ENCODE results near the gene NAE1. TPM values are rescaled to one million over a fixed set of nuclear protein-coding genes. Genes with fewer than 3 reads are reported as not detected.

The NAE1 gene
- total and polyA plus RNA-seq, 5 donors from 2014 or later = 68.1 to 89.1 (median 85.1) TPM

DNA sequence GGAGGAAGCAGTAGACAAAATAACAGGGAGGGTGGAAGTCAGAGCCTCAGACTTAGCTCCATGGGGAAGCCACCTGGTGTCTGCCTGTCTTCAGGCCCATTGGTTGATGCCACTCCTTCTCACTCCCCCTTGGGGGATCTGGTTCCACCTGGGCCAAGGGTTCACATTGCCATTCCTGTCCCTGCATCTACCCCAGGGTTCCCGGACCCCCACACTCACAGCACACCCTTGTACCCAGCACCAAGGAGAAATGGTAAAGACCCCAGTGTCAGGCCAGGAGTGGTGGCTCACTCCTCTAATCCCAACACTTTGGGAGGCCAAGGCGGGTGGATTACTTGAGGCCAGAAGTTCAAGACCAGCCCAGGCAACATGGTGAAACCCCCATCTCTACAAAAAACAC lies 12.4 kb upstream of the NAE1 start:
- peaks cover 64% of the 10 kb centered on the region for H3K27me3 Mint-ChIP-seq
- ATAC-seq (ENCODE audit: low read depth in 2 of 2) = no peak
- peaks cover 0 to 2% (median 0%) of the 10 kb centered on the region in 7 donors for H3K9me3 Mint-ChIP-seq
- H3K4me1 ChIP-seq (ENCODE audit: control insufficient read depth, insufficient read depth, low read length, poor library complexity, severe bottlenecking) = peaks cover 10% of the 10 kb centered on the region
- H3K36me3 ChIP-seq (ENCODE audit: control insufficient read depth, insufficient read depth, low read length) = no peaks in the 10 kb centered on the region
- no peak overlapping the region for H3K27ac ChIP-seq (ENCODE audit: insufficient read depth, low read length, poor library complexity, severe bottlenecking)
- H3K4me3 Mint-ChIP-seq = peak overlapping the region in 2 of 4 donors; percentile 59 to 69
- no peak for DNase-seq
- H3K4me3 ChIP-seq (ENCODE audit: low read depth, low read length) = no peak overlapping the region
- H3K9me3 ChIP-seq (ENCODE audit: control insufficient read depth in 2 of 2, low read length in 2 of 2) = no peaks in the 10 kb centered on the region
- no peaks in the 10 kb centered on the region for H3K36me3 Mint-ChIP-seq
- no peak overlapping the region for H3K27ac Mint-ChIP-seq
- H3K4me1 Mint-ChIP-seq = peaks cover 0 to 9% (median 3%) of the 10 kb centered on the region in 4 donors
- H3K27me3 ChIP-seq (ENCODE audit: control insufficient read depth, insufficient read depth, low read length) = peaks cover 10% of the 10 kb centered on the region

DNA sequence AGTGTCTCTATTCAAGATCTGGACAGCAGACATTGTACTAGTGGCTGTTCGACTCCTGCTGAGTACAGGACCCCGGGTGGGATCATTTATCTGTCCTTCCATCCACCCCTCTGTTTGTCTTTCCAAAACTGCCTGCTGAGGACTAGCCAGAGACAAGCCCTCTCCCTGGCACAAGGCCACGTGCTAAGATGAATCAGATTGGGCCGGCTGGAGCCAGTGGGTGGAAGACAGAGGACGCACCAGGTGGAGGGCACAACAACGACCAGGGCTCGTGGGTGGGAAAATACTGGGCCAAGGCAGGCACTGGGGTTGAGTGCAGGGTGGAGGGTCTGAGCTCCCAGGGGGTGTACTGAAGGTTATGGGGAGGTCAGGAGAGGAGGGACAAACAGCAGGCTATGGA lies 12.0 kb upstream of the NAE1 start:
- H3K27me3 Mint-ChIP-seq = peaks cover 62% of the 10 kb centered on the region
- no peaks in the 10 kb centered on the region for H3K36me3 ChIP-seq (ENCODE audit: control insufficient read depth, insufficient read depth, low read length)
- ATAC-seq (ENCODE audit: low read depth in 2 of 2) = no peak
- H3K9me3 ChIP-seq (ENCODE audit: control insufficient read depth in 2 of 2, low read length in 2 of 2) = no peaks in the 10 kb centered on the region
- H3K27me3 ChIP-seq (ENCODE audit: control insufficient read depth, insufficient read depth, low read length) = peaks cover 10% of the 10 kb centered on the region
- peaks cover 0 to 9% (median 3%) of the 10 kb centered on the region in 4 donors for H3K4me1 Mint-ChIP-seq
- H3K4me1 ChIP-seq (ENCODE audit: control insufficient read depth, insufficient read depth, low read length, poor library complexity, severe bottlenecking) = peaks cover 10% of the 10 kb centered on the region
- H3K27ac Mint-ChIP-seq = no peak overlapping the region
- DNase-seq = no peak
- H3K36me3 Mint-ChIP-seq = no peaks in the 10 kb centered on the region
- peaks cover 0 to 2% (median 0%) of the 10 kb centered on the region in 7 donors for H3K9me3 Mint-ChIP-seq
- no peak overlapping the region for H3K27ac ChIP-seq (ENCODE audit: insufficient read depth, low read length, poor library complexity, severe bottlenecking)
- H3K4me3 ChIP-seq (ENCODE audit: low read depth, low read length) = no peak overlapping the region
- peak overlapping the region in 1 of 4 donors; percentile 28 for H3K4me3 Mint-ChIP-seq

DNA sequence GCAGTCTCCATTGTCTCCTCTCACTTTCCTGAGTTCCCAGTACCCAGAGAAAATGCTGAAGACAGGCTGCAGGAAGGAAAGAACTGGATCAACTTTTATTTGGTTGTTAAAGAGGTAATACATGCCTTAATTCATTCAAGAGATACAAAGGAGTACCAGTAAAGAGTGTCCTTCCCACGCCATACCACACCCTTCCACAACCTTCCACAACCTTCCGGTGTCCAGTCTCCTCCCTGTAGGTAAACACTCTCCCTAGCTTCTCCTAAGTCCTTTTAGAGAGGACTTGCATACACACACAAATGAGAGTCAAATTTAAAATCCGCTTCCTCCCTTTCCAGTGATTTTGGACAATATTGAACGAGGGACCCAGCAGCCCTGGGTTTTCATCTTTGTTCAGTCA lies 10.6 kb upstream of the NAE1 start:
- Mint-ChIP-seq H3K27me3 (peaks cover 61% of the 10 kb centered on the region), H3K9me3 (peaks cover 0 to 2% (median 0%) of the 10 kb centered on the region in 7 donors), H3K4me3 (no peak overlapping the region), H3K36me3 (no peaks in the 10 kb centered on the region), H3K4me1 (peaks cover 0 to 9% (median 3%) of the 10 kb centered on the region in 4 donors), H3K27ac (peak overlapping the region in 1 of 3 donors; percentile 23)
- peaks cover 10% of the 10 kb centered on the region for H3K4me1 ChIP-seq (ENCODE audit: control insufficient read depth, insufficient read depth, low read length, poor library complexity, severe bottlenecking)
- peaks cover 8% of the 10 kb centered on the region for H3K27me3 ChIP-seq (ENCODE audit: control insufficient read depth, insufficient read depth, low read length)
- no peaks in the 10 kb centered on the region for H3K36me3 ChIP-seq (ENCODE audit: control insufficient read depth, insufficient read depth, low read length)
- H3K27ac ChIP-seq (ENCODE audit: insufficient read depth, low read length, poor library complexity, severe bottlenecking) = no peak overlapping the region
- DNase-seq = no peak
- H3K4me3 ChIP-seq (ENCODE audit: low read depth, low read length) = no peak overlapping the region
- no peak for ATAC-seq (ENCODE audit: low read depth in 2 of 2)
- no peaks in the 10 kb centered on the region for H3K9me3 ChIP-seq (ENCODE audit: control insufficient read depth in 2 of 2, low read length in 2 of 2)

DNA sequence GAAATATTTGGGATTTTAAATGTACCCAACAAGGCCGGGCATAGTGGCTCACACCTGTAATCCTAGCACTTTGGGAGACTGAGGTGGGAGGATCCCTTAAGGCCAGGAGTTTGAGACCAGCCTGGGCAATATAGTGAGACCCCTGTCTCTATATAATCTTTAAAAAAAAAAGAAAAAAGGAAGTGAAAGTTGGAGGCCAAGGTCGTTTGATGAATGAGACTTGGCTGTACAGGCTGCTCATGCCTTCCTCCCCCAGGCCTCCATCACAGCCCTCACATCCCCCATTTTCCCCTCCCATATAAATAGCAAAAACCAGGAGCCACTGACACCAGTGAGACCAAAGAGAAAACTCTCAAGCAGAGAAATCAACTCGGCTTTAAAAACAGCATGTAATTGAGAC lies 10.1 kb upstream of the NAE1 start:
- Mint-ChIP-seq H3K9me3 (peaks cover 0 to 2% (median 0%) of the 10 kb centered on the region in 7 donors), H3K27me3 (peaks cover 56% of the 10 kb centered on the region), H3K4me3 (no peak overlapping the region), H3K36me3 (no peaks in the 10 kb centered on the region), H3K27ac (no peak overlapping the region), H3K4me1 (peaks cover 0 to 9% (median 3%) of the 10 kb centered on the region in 4 donors)
- no peak overlapping the region for H3K27ac ChIP-seq (ENCODE audit: insufficient read depth, low read length, poor library complexity, severe bottlenecking)
- no peak for ATAC-seq (ENCODE audit: low read depth in 2 of 2)
- H3K9me3 ChIP-seq (ENCODE audit: control insufficient read depth in 2 of 2, low read length in 2 of 2) = no peaks in the 10 kb centered on the region
- H3K4me3 ChIP-seq (ENCODE audit: low read depth, low read length) = no peak overlapping the region
- DNase-seq = no peak
- no peaks in the 10 kb centered on the region for H3K36me3 ChIP-seq (ENCODE audit: control insufficient read depth, insufficient read depth, low read length)
- peaks cover 8% of the 10 kb centered on the region for H3K27me3 ChIP-seq (ENCODE audit: control insufficient read depth, insufficient read depth, low read length)
- peaks cover 10% of the 10 kb centered on the region for H3K4me1 ChIP-seq (ENCODE audit: control insufficient read depth, insufficient read depth, low read length, poor library complexity, severe bottlenecking)

DNA sequence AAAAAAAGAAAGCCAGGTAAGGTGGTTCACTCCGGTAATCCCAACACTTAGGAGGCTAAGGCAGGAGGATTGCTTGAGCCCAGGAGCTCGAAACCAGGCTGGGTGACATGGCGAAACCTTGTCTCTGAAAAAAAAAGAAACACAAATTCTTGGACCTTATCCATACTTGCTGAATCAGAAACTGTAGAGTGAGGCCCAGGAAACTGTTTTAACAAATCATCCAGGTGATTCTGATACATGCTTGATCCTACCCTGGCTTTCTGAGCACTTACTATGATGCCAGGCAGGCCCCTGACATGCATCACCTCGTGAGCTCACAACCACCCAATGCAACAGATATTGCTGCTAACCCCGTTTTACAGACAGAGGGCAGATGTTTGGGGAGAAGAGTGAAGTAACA lies 4.0 kb upstream of the NAE1 start:
- Histone ChIP-seq H3K27me3 (ENCODE audit: control insufficient read depth, insufficient read depth, low read length) (no peaks in the 10 kb centered on the region), H3K36me3 (ENCODE audit: control insufficient read depth, insufficient read depth, low read length) (no peaks in the 10 kb centered on the region), H3K27ac (ENCODE audit: insufficient read depth, low read length, poor library complexity, severe bottlenecking) (no peak overlapping the region), H3K4me3 (ENCODE audit: low read depth, low read length) (no peak overlapping the region), H3K9me3 (ENCODE audit: control insufficient read depth in 2 of 2, low read length in 2 of 2) (no peaks in the 10 kb centered on the region), H3K4me1 (ENCODE audit: control insufficient read depth, insufficient read depth, low read length, poor library complexity, severe bottlenecking) (peaks cover 8% of the 10 kb centered on the region)
- Mint-ChIP-seq H3K9me3 (no peaks in the 10 kb centered on the region), H3K4me3 (no peak overlapping the region), H3K27me3 (peaks cover 22% of the 10 kb centered on the region), H3K27ac (no peak overlapping the region), H3K4me1 (peaks cover 0 to 7% (median 0%) of the 10 kb centered on the region in 4 donors), H3K36me3 (no peaks in the 10 kb centered on the region)
- no peak for ATAC-seq (ENCODE audit: low read depth in 2 of 2)
- no peak for DNase-seq

DNA sequence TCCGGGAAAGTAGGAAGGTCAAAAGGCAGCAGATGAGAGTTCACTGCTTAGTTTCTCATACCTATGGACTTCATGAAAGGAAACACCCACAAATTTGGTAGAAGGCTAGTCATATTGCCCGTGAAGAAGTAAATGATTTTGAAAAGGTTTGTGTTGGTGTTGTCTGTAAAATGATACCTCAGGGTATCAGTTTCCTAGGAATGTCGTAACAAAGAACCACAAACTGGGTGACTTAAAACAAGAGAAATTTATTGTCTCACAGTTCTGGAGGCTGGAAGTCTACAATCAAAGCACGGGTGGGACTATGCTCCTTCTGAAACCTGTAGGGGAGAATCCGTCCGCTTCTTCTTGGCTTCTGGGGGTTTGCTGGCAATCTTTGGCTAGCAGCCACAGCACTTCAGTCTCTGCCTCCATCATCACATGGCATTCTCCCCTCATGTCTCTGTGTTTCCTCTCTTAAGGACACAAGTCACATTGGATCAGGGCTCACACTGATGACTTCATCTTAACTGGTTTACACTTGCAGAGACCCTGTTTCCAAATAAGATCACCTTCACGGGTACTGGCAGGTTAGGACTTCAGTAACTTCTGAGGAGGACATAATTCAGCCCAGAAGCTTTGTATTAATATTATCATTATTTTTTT lies 2.0 kb upstream of the NAE1 start:
- Histone ChIP-seq H3K27ac (ENCODE audit: insufficient read depth, low read length, poor library complexity, severe bottlenecking) (no peak overlapping the region), H3K4me1 (ENCODE audit: control insufficient read depth, insufficient read depth, low read length, poor library complexity, severe bottlenecking) (peaks cover 27% of the 10 kb centered on the region), H3K4me3 (ENCODE audit: low read depth, low read length) (no peak overlapping the region), H3K27me3 (ENCODE audit: control insufficient read depth, insufficient read depth, low read length) (no peaks in the 10 kb centered on the region), H3K9me3 (ENCODE audit: control insufficient read depth in 2 of 2, low read length in 2 of 2) (no peaks in the 10 kb centered on the region), H3K36me3 (ENCODE audit: control insufficient read depth, insufficient read depth, low read length) (peaks cover 3% of the 10 kb centered on the region)
- Mint-ChIP-seq H3K36me3 (peaks cover 3% of the 10 kb centered on the region), H3K9me3 (no peaks in the 10 kb centered on the region), H3K27me3 (peaks cover 5% of the 10 kb centered on the region), H3K4me1 (peaks cover 9 to 26% (median 14%) of the 10 kb centered on the region in 4 donors), H3K27ac (no peak overlapping the region), H3K4me3 (peak overlapping the region; percentile 10 to 85 (median 42))
- ATAC-seq (ENCODE audit: low read depth in 2 of 2) (no peak), DNase-seq (no peak)

DNA sequence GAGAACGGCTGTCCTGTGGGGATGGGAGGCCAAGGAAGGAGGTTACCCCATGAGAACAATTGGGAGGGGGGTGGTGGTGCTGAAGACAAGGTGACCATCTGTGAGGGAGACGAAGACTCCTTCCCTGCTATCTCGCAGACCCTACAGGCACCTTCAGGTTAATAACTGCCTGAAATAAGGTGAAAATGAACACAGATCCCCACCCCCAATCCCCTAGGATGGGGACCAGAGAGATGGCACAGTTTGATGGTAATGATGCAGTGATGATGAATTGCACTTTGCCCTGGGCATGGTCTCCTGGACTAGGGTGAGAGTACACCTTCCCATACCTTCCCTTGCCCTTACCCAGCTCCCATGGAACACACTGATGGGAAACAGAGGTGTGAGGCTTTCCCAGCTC lies 1.4 kb upstream of the NAE1 start:
- no peak overlapping the region for H3K27ac Mint-ChIP-seq
- H3K9me3 Mint-ChIP-seq = no peaks in the 10 kb centered on the region
- Histone ChIP-seq H3K9me3 (ENCODE audit: control insufficient read depth in 2 of 2, low read length in 2 of 2) (no peaks in the 10 kb centered on the region), H3K4me1 (ENCODE audit: control insufficient read depth, insufficient read depth, low read length, poor library complexity, severe bottlenecking) (peaks cover 29% of the 10 kb centered on the region), H3K27ac (ENCODE audit: insufficient read depth, low read length, poor library complexity, severe bottlenecking) (no peak overlapping the region), H3K36me3 (ENCODE audit: control insufficient read depth, insufficient read depth, low read length) (peaks cover 7% of the 10 kb centered on the region), H3K27me3 (ENCODE audit: control insufficient read depth, insufficient read depth, low read length) (no peaks in the 10 kb centered on the region), H3K4me3 (ENCODE audit: low read depth, low read length) (no peak overlapping the region)
- ATAC-seq (ENCODE audit: low read depth in 2 of 2) (no peak), DNase-seq (no peak)
- peak overlapping the region in 2 of 4 donors; percentile 80 to 85 for H3K4me3 Mint-ChIP-seq
- peaks cover 5% of the 10 kb centered on the region for H3K27me3 Mint-ChIP-seq
- peaks cover 6% of the 10 kb centered on the region for H3K36me3 Mint-ChIP-seq
- peaks cover 9 to 30% (median 17%) of the 10 kb centered on the region in 4 donors for H3K4me1 Mint-ChIP-seq

DNA sequence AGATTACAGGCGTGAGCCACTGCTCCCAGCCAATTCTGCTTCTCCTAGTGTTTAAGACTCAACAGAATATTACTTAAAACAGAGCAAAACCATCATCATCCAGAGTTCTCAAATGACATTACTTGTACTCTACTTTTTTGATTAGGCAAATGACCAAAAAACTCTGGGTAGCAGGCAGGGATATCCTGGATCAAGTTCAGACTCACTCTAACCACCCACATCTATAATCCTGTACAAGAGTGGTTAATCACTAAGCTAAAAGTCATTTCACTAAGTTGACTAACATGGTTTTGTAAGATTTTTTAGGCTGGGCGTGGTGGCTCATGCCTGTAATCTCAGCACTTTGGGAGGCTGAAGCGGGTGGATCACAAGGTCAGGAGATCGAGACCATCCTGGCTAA lies 6.8 kb downstream of the NAE1 start:
- no peak overlapping the region for H3K4me3 ChIP-seq (ENCODE audit: low read depth, low read length)
- no peak overlapping the region for H3K4me3 Mint-ChIP-seq
- no peaks in the 10 kb centered on the region for H3K27me3 Mint-ChIP-seq
- peaks cover 49% of the 10 kb centered on the region for H3K36me3 Mint-ChIP-seq
- H3K27ac ChIP-seq (ENCODE audit: insufficient read depth, low read length, poor library complexity, severe bottlenecking) = no peak overlapping the region
- H3K9me3 ChIP-seq (ENCODE audit: control insufficient read depth in 2 of 2, low read length in 2 of 2) = no peaks in the 10 kb centered on the region
- no peak for DNase-seq
- ATAC-seq (ENCODE audit: low read depth in 2 of 2) = no peak
- H3K27me3 ChIP-seq (ENCODE audit: control insufficient read depth, insufficient read depth, low read length) = no peaks in the 10 kb centered on the region
- no peaks in the 10 kb centered on the region for H3K9me3 Mint-ChIP-seq
- peak overlapping the region in 1 of 3 donors; percentile 64 for H3K27ac Mint-ChIP-seq
- H3K36me3 ChIP-seq (ENCODE audit: control insufficient read depth, insufficient read depth, low read length) = peaks cover 67% of the 10 kb centered on the region
- peaks cover 15% of the 10 kb centered on the region for H3K4me1 ChIP-seq (ENCODE audit: control insufficient read depth, insufficient read depth, low read length, poor library complexity, severe bottlenecking)
- H3K4me1 Mint-ChIP-seq = peaks cover 21 to 45% (median 32%) of the 10 kb centered on the region in 4 donors
